Measurements from ENCODE around the gene CALCR. TPM values are rescaled to one million over a fixed set of nuclear protein-coding genes. Genes with fewer than 3 reads are reported as not detected.
A peak's percentile ranks its signal among the peaks of the same experiment; 100 is the strongest.

CALCR gene
- polyA plus RNA-seq, 6 donors from 2014 or later, result not detected

DNA sequence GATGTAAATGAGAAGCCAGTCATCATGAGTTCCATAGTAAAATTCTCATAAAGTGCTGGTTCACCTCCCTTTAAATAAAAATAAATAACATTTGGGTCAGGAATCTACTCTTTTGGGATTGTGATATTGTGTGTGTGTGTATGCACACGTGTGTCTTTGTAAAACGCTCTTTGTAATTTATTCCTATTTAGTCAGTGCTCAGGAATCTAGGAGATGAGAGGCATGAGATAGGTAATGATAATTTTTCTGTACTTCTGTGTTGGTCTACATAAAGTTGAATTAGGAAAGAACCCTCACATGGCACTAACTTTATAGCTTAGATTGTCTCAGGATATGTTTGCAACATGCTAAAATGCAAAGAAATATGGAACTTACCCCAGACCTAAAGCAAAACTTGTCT is 4.9 kb upstream of the CALCR start:
- no peak for ATAC-seq (ENCODE audit: low read depth in 2 of 2)
- no peaks in the 10 kb centered on the region for H3K36me3 Mint-ChIP-seq

DNA sequence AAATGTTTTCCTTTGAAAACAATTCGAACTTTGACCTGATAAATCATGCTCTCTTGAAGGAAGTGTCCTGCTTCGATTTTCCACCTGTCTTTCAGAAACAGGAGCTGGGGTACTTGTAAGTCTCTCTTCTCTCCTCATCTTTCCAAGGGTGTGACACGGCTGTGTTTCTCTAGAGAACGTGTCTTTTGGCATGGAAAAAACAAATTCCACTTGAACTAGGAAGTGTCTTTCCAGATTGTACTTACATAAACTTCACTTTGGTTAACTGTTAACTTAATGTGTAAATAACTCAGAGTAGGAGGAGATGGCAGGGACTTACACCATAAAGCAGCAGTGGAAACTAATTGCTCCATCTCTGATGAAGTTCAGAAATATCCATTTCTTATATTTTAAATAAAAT is 4.2 kb upstream of the CALCR start:
- Mint-ChIP-seq H3K27me3 (peaks cover 51 to 61% (median 53%) of the 10 kb centered on the region in 3 donors), H3K4me1 (peaks cover 19 to 20% (median 20%) of the 10 kb centered on the region in 3 donors), H3K4me3 (no peak overlapping the region), H3K27ac (no peak overlapping the region), H3K9me3 (no peaks in the 10 kb centered on the region), H3K36me3 (no peaks in the 10 kb centered on the region)
- ATAC-seq (ENCODE audit: low read depth in 2 of 2) (no peak), DNase-seq (no peak)

More for the DNA sequence above, 4.9 kb upstream of the CALCR start:
- Mint-ChIP-seq H3K27me3 (peaks cover 44 to 55% (median 46%) of the 10 kb centered on the region in 3 donors), H3K4me1 (peaks cover 15 to 19% (median 17%) of the 10 kb centered on the region in 3 donors), H3K4me3 (no peak overlapping the region), H3K27ac (no peak overlapping the region), H3K9me3 (no peaks in the 10 kb centered on the region)
- DNase-seq, result no peak

- Mint-ChIP-seq H3K27me3 (peaks cover 56 to 67% (median 66%) of the 10 kb centered on the region in 3 donors), H3K27ac (peak overlapping the region in 1 of 6 donors; percentile 71), H3K4me3 (peak overlapping the region in 6 of 8 donors; percentile 41 to 88 (median 76)), H3K36me3 (no peaks in the 10 kb centered on the region), H3K4me1 (peaks cover 19 to 20% (median 20%) of the 10 kb centered on the region in 3 donors), H3K9me3 (no peaks in the 10 kb centered on the region)
- no peak for ATAC-seq (ENCODE audit: low read depth in 2 of 2)
- DNase-seq, result no peak
These were observed 1.3 kb upstream of the CALCR start for GRCh38 chr7:93575555-93576399.

- Mint-ChIP-seq H3K9me3 (no peaks in the 10 kb centered on the region), H3K4me3 (peak overlapping the region in 7 of 8 donors; percentile 0 to 79 (median 26)), H3K27me3 (peaks cover 51 to 75% (median 69%) of the 10 kb centered on the region in 3 donors), H3K36me3 (no peaks in the 10 kb centered on the region), H3K27ac (no peak overlapping the region), H3K4me1 (peaks cover 19 to 20% (median 20%) of the 10 kb centered on the region in 3 donors)
- DNase-seq (no peak), ATAC-seq (ENCODE audit: low read depth in 2 of 2) (peak in 1 of 2 donors; percentile 14)
These were observed 267 bp downstream of the CALCR start for GRCh38 chr7:93574269-93574645.

DNA sequence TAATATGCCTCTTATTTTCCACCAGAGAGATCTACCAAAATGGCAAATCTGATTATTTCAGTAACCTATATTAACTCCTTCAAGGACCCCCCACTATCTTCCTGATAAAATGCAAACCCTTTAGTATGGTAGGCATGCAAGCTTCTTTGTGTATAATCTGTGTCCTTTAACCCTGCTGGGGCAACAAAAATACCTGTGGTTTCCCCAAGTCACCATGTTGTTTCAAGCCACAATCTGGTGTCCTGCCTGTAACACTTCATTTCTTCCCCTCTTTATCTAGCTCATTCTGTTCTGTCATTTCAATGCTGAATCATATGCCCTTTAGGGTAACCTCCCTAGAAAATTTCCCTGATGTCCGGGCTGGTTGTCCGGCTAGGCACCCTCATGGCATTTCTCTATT is 5.3 kb downstream of the CALCR start:
- DNase-seq (no peak), ATAC-seq (ENCODE audit: low read depth in 2 of 2) (no peak)
- peaks cover under 1 to 6% (median 4%) of the 10 kb centered on the region in 3 donors for H3K4me1 Mint-ChIP-seq
- no peaks in the 10 kb centered on the region for H3K9me3 Mint-ChIP-seq
- H3K27me3 Mint-ChIP-seq, result peaks cover 19 to 39% (median 38%) of the 10 kb centered on the region in 3 donors
- no peak overlapping the region for H3K4me3 Mint-ChIP-seq
- no peaks in the 10 kb centered on the region for H3K36me3 Mint-ChIP-seq
- H3K27ac Mint-ChIP-seq, result no peak overlapping the region

DNA sequence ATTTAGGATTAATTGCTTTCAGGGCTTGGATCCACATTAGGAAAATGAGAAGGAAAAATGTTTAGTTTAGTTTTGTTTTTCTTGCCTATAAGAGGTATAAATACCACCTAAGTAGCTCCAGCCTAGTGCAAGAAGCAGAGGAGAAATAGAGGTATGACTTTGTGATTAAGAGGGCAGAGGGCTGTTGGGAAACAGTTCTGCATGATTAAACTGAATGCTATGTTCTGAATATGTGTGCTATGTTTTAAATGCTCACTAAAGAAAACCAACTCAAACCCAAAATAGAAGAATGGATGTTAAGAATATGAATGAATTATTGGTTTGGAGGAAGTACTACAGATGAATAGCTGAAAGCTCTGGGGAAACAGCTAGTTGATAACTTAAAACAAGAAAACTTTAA is 7.6 kb downstream of the CALCR start:
- Mint-ChIP-seq H3K9me3 (no peaks in the 10 kb centered on the region), H3K36me3 (no peaks in the 10 kb centered on the region), H3K4me3 (no peak overlapping the region), H3K27ac (no peak overlapping the region), H3K27me3 (peaks cover 5 to 23% (median 21%) of the 10 kb centered on the region in 3 donors), H3K4me1 (peaks cover 13 to 16% (median 14%) of the 10 kb centered on the region in 3 donors)
- DNase-seq, result no peak
- ATAC-seq (ENCODE audit: low read depth in 2 of 2), result no peak

DNA sequence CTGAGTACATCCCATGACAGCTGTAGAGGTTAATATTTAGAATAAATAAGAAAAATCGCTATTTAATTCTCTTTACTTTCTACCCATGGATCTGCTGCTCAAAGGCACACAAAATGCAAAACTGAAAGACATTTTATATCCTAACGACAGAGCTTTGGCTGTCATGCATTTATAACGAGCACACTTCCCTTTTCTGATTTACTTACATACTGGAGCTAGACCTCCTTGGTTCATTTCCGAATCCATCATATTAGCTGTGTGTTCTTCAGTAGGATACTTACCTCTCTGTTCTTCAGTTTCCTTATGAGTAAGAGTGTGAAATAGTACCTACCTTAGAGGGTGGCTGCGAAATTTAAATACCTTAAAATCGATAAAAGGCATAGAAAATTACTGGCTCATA is 10.9 kb downstream of the CALCR start:
- Mint-ChIP-seq H3K27me3 (peaks cover 5 to 6% (median 6%) of the 10 kb centered on the region in 3 donors), H3K9me3 (no peaks in the 10 kb centered on the region), H3K4me1 (peaks cover 32 to 38% (median 34%) of the 10 kb centered on the region in 3 donors), H3K27ac (peak overlapping the region in 1 of 6 donors; percentile 50), H3K36me3 (no peaks in the 10 kb centered on the region), H3K4me3 (peak overlapping the region in 5 of 8 donors; percentile 2 to 62 (median 51))
- DNase-seq, result no peak
- peak; percentile 44 to 69 for ATAC-seq (ENCODE audit: low read depth in 2 of 2)

DNA sequence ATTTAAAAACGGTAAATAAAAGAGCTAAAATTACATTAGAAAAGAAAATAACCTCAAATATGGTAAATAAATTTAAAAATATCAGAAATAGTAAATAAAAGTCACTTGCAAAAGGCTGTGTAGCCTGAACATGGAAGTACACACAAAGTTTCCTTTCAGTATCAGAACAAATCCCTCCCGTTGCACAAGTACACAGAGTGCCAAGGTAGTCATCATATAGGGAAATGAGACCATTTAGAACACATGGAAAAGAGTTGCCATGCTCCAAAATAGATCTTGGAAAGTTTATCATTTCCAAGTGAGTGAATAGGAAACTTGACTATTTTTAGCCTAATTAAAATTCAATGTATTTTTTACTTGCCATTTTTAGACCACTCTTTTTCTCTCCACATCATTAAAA is 11.6 kb downstream of the CALCR start:
- H3K4me3 Mint-ChIP-seq, result no peak overlapping the region
- peaks cover 35 to 40% (median 36%) of the 10 kb centered on the region in 3 donors for H3K4me1 Mint-ChIP-seq
- peaks cover 0 to 1% (median under 1%) of the 10 kb centered on the region in 3 donors for H3K27me3 Mint-ChIP-seq
- H3K36me3 Mint-ChIP-seq, result no peaks in the 10 kb centered on the region
- no peaks in the 10 kb centered on the region for H3K9me3 Mint-ChIP-seq
- H3K27ac Mint-ChIP-seq, result no peak overlapping the region
- ATAC-seq (ENCODE audit: low read depth in 2 of 2) (no peak), DNase-seq (no peak)

GRCh38 chr7:93562106-93562505 is 12.4 kb downstream of the CALCR start:
- Mint-ChIP-seq H3K27ac (no peak overlapping the region), H3K36me3 (no peaks in the 10 kb centered on the region), H3K4me3 (no peak overlapping the region), H3K4me1 (peaks cover 34 to 40% (median 36%) of the 10 kb centered on the region in 3 donors), H3K27me3 (no peaks in the 10 kb centered on the region), H3K9me3 (no peaks in the 10 kb centered on the region)
- ATAC-seq (ENCODE audit: low read depth in 2 of 2) (no peak), DNase-seq (no peak)

- ATAC-seq (ENCODE audit: low read depth in 2 of 2), result peak; percentile 91 to 95
- Mint-ChIP-seq H3K36me3 (no peaks in the 10 kb centered on the region), H3K4me1 (peaks cover 29 to 40% (median 36%) of the 10 kb centered on the region in 3 donors), H3K4me3 (peak overlapping the region in 7 of 8 donors; percentile 26 to 76 (median 66)), H3K9me3 (no peaks in the 10 kb centered on the region), H3K27me3 (no peaks in the 10 kb centered on the region), H3K27ac (peak overlapping the region; percentile 66 to 90 (median 81))
- peak; percentile 33 for DNase-seq
These were observed 14.7 kb downstream of the CALCR start for GRCh38 chr7:93559639-93560491.

DNA sequence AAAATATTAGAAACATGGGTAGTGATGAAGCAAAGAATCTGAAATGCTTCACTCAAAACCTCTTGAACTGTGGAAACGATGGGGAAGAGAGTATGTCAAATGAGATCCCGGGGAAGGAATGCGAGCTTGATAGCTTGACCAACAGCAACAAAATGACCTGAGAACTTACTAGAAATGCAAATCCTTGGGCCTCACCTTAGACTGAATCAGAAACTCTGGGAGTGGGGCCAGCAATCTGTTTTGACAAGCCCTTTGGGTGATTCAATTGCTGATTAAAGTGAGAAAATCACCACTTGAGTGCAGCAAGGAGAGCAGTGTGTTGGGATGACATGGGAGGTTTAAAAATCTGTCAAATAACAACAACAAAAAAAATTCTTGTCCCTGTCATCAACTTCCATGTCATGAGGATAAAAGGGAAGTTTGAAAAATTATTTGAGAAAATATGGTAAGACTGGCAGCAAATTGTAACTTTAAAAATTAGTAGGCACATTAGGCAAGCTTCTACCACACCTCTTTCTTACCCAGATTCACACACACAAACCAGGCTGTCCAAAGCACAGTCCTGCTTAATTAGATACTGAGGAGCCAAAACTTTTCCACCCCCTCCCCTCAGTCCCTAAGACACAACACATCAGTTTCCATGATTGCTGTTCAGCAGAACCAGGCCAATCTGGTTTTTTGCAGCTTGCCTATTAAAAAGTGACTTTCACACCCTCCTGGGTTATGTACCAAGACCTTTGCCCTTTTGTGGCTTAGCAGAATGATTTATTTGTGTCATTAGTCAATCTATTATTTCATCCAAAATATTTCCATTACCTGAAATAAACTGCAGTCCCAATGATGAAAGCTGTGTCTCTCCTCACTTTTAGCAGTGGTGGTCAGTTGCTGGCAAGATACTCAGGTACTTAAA is 15.6 kb downstream of the CALCR start:
- H3K9me3 Mint-ChIP-seq, result no peaks in the 10 kb centered on the region
- peaks cover 27 to 38% (median 33%) of the 10 kb centered on the region in 3 donors for H3K4me1 Mint-ChIP-seq
- H3K4me3 Mint-ChIP-seq, result peak overlapping the region in 4 of 8 donors; percentile 26 to 76 (median 59)
- no peaks in the 10 kb centered on the region for H3K36me3 Mint-ChIP-seq
- DNase-seq (no peak), ATAC-seq (ENCODE audit: low read depth in 2 of 2) (no peak)
- H3K27me3 Mint-ChIP-seq, result no peaks in the 10 kb centered on the region
- H3K27ac Mint-ChIP-seq, result peak overlapping the region; percentile 12 to 90 (median 71)

GRCh38 chr7:93551931-93552330 is 22.6 kb downstream of the CALCR start:
- Mint-ChIP-seq H3K4me3 (no peak overlapping the region), H3K4me1 (no peaks in the 10 kb centered on the region), H3K36me3 (no peaks in the 10 kb centered on the region), H3K27me3 (peaks cover 0 to 6% (median 5%) of the 10 kb centered on the region in 3 donors), H3K27ac (peak overlapping the region in 1 of 6 donors; percentile 2), H3K9me3 (no peaks in the 10 kb centered on the region)
- no peak for DNase-seq
- ATAC-seq (ENCODE audit: low read depth in 2 of 2), result no peak
